SK-N-SH treated with all-trans-retinoic acid at 6 μM for 48 hours (cell line): Measurements from ENCODE around the gene WNT3.

ENCODE experiments used
- ATAC-seq: fragments of 200-7000 bp; cut with Tn5 transposase; 3 replicates; pipeline ENCODE4 v1.9.1; 2020; ENCODE audit warnings: mild to moderate bottlenecking, moderate library complexity
- ARNTL ChIP-seq: fragments of 450-650 bp; formaldehyde crosslinking; IDR thresholded peaks from 2 replicates; pipeline ENCODE4 v1.5.0; 2020; ENCODE audit warnings: low read depth, mild to moderate bottlenecking, moderate library complexity, borderline replicate concordance
- CREB5 ChIP-seq: fragments of 250-450 bp; sonication (Bioruptor Pico); IDR thresholded peaks from 2 replicates; pipeline ENCODE4 v1.5.1; 2020; ENCODE audit warnings: low read depth, mild to moderate bottlenecking, moderate library complexity
- CSDC2 ChIP-seq: fragments of 250-450 bp; sonication (Bioruptor Pico); IDR thresholded peaks from 2 replicates; pipeline ENCODE4 v1.5.0; 2020; ENCODE audit warnings: mild to moderate bottlenecking, moderate library complexity
- CSRNP3 ChIP-seq: fragments of 250-450 bp; sonication (Bioruptor Pico); IDR thresholded peaks from 2 replicates; pipeline ENCODE4 v1.5.1; 2021; ENCODE audit warnings: mild to moderate bottlenecking, moderate library complexity
- ESRRG ChIP-seq: fragments of 250-450 bp; sonication (Bioruptor Pico); IDR thresholded peaks from 2 replicates; pipeline ENCODE4 v1.6.1; 2021; ENCODE audit warnings: mild to moderate bottlenecking
- GLIS3 ChIP-seq: fragments of 250-450 bp; sonication (Bioruptor Pico); IDR thresholded peaks from 2 replicates; pipeline ENCODE4 v1.5.0; 2020; ENCODE audit warnings: mild to moderate bottlenecking, moderate library complexity
- ISL1 ChIP-seq: fragments of 250-450 bp; sonication (Bioruptor Pico); IDR thresholded peaks from 2 replicates; pipeline ENCODE4 v2.1.2; 2022; ENCODE audit warnings: mild to moderate bottlenecking, moderate library complexity
- OSR1 ChIP-seq: fragments of 250-450 bp; sonication (Bioruptor Pico); IDR thresholded peaks from 2 replicates; pipeline ENCODE4 v1.8.0; 2022; ENCODE audit warnings: moderate library complexity, mild to moderate bottlenecking, inconsistent platforms
- POU6F1 ChIP-seq: fragments of 250-450 bp; sonication (Bioruptor Pico); IDR thresholded peaks from 2 replicates; pipeline ENCODE4 v1.8.0; 2021; ENCODE audit warnings: low read depth, mild to moderate bottlenecking, moderate library complexity, borderline replicate concordance
- PPARA ChIP-seq: fragments of 250-450 bp; sonication (Bioruptor Pico); IDR thresholded peaks from 2 replicates; pipeline ENCODE4 v1.5.0; 2020; ENCODE audit warnings: mild to moderate bottlenecking, borderline replicate concordance
- RARB ChIP-seq: fragments of 250-450 bp; sonication (Bioruptor Pico); IDR thresholded peaks from 2 replicates; pipeline ENCODE4 v1.8.0; 2021; ENCODE audit warnings: mild to moderate bottlenecking, moderate library complexity
- SNAI2 ChIP-seq: fragments of 250-450 bp; sonication (Bioruptor Pico); IDR thresholded peaks from 2 replicates; pipeline ENCODE4 v1.5.0; 2020; ENCODE audit warnings: mild to moderate bottlenecking, moderate library complexity
- TCF4 ChIP-seq: fragments of 250-450 bp; sonication (Bioruptor Pico); IDR thresholded peaks from 2 replicates; pipeline ENCODE4 v1.8.0; 2021; ENCODE audit warnings: mild to moderate bottlenecking, moderate library complexity, borderline replicate concordance
- TOX ChIP-seq: fragments of 250-450 bp; sonication (Bioruptor Pico); IDR thresholded peaks from 2 replicates; pipeline ENCODE4 v1.8.0; 2021; ENCODE audit warnings: mild to moderate bottlenecking, moderate library complexity, borderline replicate concordance
- TSHZ2 ChIP-seq: fragments of 250-450 bp; sonication (Bioruptor Pico); IDR thresholded peaks from 2 replicates; pipeline ENCODE4 v1.5.0; 2020; ENCODE audit warnings: mild to moderate bottlenecking, moderate library complexity
- ZC3H10 ChIP-seq: fragments of 250-450 bp; sonication (Bioruptor Pico); IDR thresholded peaks from 2 replicates; pipeline ENCODE4 v1.5.1; 2021; ENCODE audit warnings: mild to moderate bottlenecking, moderate library complexity
- ZFP3 ChIP-seq: fragments of 250-450 bp; sonication (Bioruptor Pico); IDR thresholded peaks from 2 replicates; pipeline ENCODE4 v1.5.0; 2020; ENCODE audit warnings: mild to moderate bottlenecking, moderate library complexity
- ZFP30 ChIP-seq: fragments of 450-650 bp; formaldehyde crosslinking; IDR thresholded peaks from 2 replicates; pipeline ENCODE4 v1.5.0; 2022; ENCODE audit warnings: mild to moderate bottlenecking, moderate library complexity
- ZNF565 ChIP-seq: fragments of 450-650 bp; formaldehyde crosslinking; conservative IDR thresholded peaks from 2 replicates; pipeline ENCODE4 v1.5.0; 2020; ENCODE audit warnings: low read depth, mild to moderate bottlenecking, moderate library complexity
- ZNF70 ChIP-seq: fragments of 450-650 bp; formaldehyde crosslinking; IDR thresholded peaks from 2 replicates; pipeline ENCODE4 v1.5.0; 2020; ENCODE audit warnings: mild to moderate bottlenecking, moderate library complexity
- ZNF8 ChIP-seq: fragments of 450-650 bp; formaldehyde crosslinking; IDR thresholded peaks from 2 replicates; pipeline ENCODE4 v1.5.0; 2020; ENCODE audit warnings: mild to moderate bottlenecking, moderate library complexity

Gene WNT3

GRCh38 chr17:46790216-46790615 lies 28.3 kb downstream of the WNT3 start:
- no peak for ATAC-seq
- TF ChIP-seq TOX (no peak), ZFP3 (no peak), ZNF70 (CRISPR knock-in tag) (no peak)

- TF ChIP-seq POU6F1 (CRISPR knock-in tag) (no peak), CSDC2 (CRISPR knock-in tag) (no peak), GLIS3 (CRISPR knock-in tag) (no peak), ZNF8 (no peak), SNAI2 (CRISPR knock-in tag) (no peak), CSRNP3 (CRISPR knock-in tag) (no peak), ZFP30 (no peak), ARNTL (no peak), ZC3H10 (CRISPR knock-in tag) (no peak), ZNF565 (CRISPR knock-in tag) (no peak), TOX (no peak), ZFP3 (no peak), TCF4 (CRISPR knock-in tag) (no peak), OSR1 (no peak), PPARA (CRISPR knock-in tag) (no peak)
- ATAC-seq, result no peak
Measured at GRCh38 chr17:46789610-46790009, 28.9 kb downstream of the WNT3 start.

- no peak for TF ChIP-seq GLIS3 (CRISPR knock-in tag)
- no peak for TF ChIP-seq ARNTL
- no peak for TF ChIP-seq POU6F1 (CRISPR knock-in tag)
- no peak for TF ChIP-seq ZFP3
- TF ChIP-seq ZNF70 (CRISPR knock-in tag), result no peak
- TF ChIP-seq RARB (CRISPR knock-in tag), result no peak
- no peak for TF ChIP-seq CSDC2 (CRISPR knock-in tag)
- TF ChIP-seq SNAI2 (CRISPR knock-in tag), result no peak
- TF ChIP-seq ESRRG, result no peak
- no peak for TF ChIP-seq ISL1 (CRISPR knock-in tag)
- no peak for TF ChIP-seq CREB5
- no peak for TF ChIP-seq TCF4 (CRISPR knock-in tag)
- no peak for TF ChIP-seq OSR1
- no peak for TF ChIP-seq TSHZ2
- no peak for TF ChIP-seq TOX
- no peak for TF ChIP-seq CSRNP3 (CRISPR knock-in tag)
- no peak for TF ChIP-seq PPARA (CRISPR knock-in tag)
- no peak for TF ChIP-seq ZNF8
- no peak for TF ChIP-seq ZFP30
- TF ChIP-seq, all 23 proteins: peak for 0
- no peak for ATAC-seq
Measured at GRCh38 chr17:46788796-46789195, 29.7 kb downstream of the WNT3 start.
